Measurements from ENCODE around the gene NOP9. TPM values are rescaled to one million over a fixed set of nuclear protein-coding genes. Genes with fewer than 3 reads are reported as not detected.
"Not testable (repeated sequence)": the region's sequence is repeated elsewhere in the genome, so short reads cannot be mapped to it uniquely, and the experiment has no call there.

Gene NOP9
- total RNA-seq, 1 donor from 2014 or later: 22.4 TPM

- H3K4me3 ChIP-seq (ENCODE audit: low read length in 3 of 3): no peak overlapping the region
- H3K27me3 ChIP-seq (ENCODE audit: control insufficient read depth in 3 of 3, insufficient read depth in 3 of 3, low read length in 3 of 3): peaks cover 8 to 10% (median 9%) of the 10 kb centered on the region in 3 donors
- H3K27ac ChIP-seq (ENCODE audit: low read depth, low read length): no peak overlapping the region
- H3K4me1 ChIP-seq (ENCODE audit: control insufficient read depth in 3 of 3, insufficient read depth in 3 of 3, low read length in 3 of 3): peaks cover 0 to 7% (median 0%) of the 10 kb centered on the region in 3 donors
- no peaks in the 10 kb centered on the region for H3K9me3 ChIP-seq (ENCODE audit: control insufficient read depth in 3 of 3, low read length in 3 of 3)
- H3K9ac ChIP-seq (ENCODE audit: low read depth in 1 of 3, low read length in 3 of 3): no peak overlapping the region
- H3K36me3 ChIP-seq (ENCODE audit: control insufficient read depth in 3 of 3, insufficient read depth in 3 of 3, low read length in 3 of 3): peaks cover 0 to 7% (median 5%) of the 10 kb centered on the region in 3 donors
These were observed 24.4 kb downstream of the NOP9 start for GRCh38 chr14:24324024-24324423.

GRCh38 chr14:24325041-24325530, 25.4 kb downstream of the NOP9 start:
- Histone ChIP-seq H3K36me3 (ENCODE audit: control insufficient read depth in 3 of 3, insufficient read depth in 3 of 3, low read length in 3 of 3) (peaks cover 0 to 6% (median 5%) of the 10 kb centered on the region in 3 donors), H3K9me3 (ENCODE audit: control insufficient read depth in 3 of 3, low read length in 3 of 3) (no peaks in the 10 kb centered on the region), H3K4me3 (ENCODE audit: low read length in 3 of 3) (no peak overlapping the region), H3K27ac (ENCODE audit: low read depth, low read length) (no peak overlapping the region), H3K27me3 (ENCODE audit: control insufficient read depth in 3 of 3, insufficient read depth in 3 of 3, low read length in 3 of 3) (peaks cover 0 to 6% (median 0%) of the 10 kb centered on the region in 3 donors), H3K9ac (ENCODE audit: low read depth in 1 of 3, low read length in 3 of 3) (no peak overlapping the region), H3K4me1 (ENCODE audit: control insufficient read depth in 3 of 3, insufficient read depth in 3 of 3, low read length in 3 of 3) (peaks cover 0 to 17% (median 0%) of the 10 kb centered on the region in 3 donors)

- no peak overlapping the region for H3K4me3 ChIP-seq (ENCODE audit: low read length in 3 of 3)
- peaks cover 0 to 6% (median 5%) of the 10 kb centered on the region in 3 donors for H3K36me3 ChIP-seq (ENCODE audit: control insufficient read depth in 3 of 3, insufficient read depth in 3 of 3, low read length in 3 of 3)
These were observed 26.3 kb downstream of the NOP9 start for GRCh38 chr14:24325963-24326362.

GRCh38 chr14:24327303-24327702, 27.7 kb downstream of the NOP9 start:
- Histone ChIP-seq H3K27ac (ENCODE audit: low read depth, low read length) (no peak overlapping the region), H3K4me3 (ENCODE audit: low read length in 3 of 3) (no peak overlapping the region), H3K36me3 (ENCODE audit: control insufficient read depth in 3 of 3, insufficient read depth in 3 of 3, low read length in 3 of 3) (peaks cover 0 to 6% (median 5%) of the 10 kb centered on the region in 3 donors), H3K9ac (ENCODE audit: low read depth in 1 of 3, low read length in 3 of 3) (no peak overlapping the region), H3K9me3 (ENCODE audit: control insufficient read depth in 3 of 3, low read length in 3 of 3) (no peaks in the 10 kb centered on the region), H3K4me1 (ENCODE audit: control insufficient read depth in 3 of 3, insufficient read depth in 3 of 3, low read length in 3 of 3) (peaks cover 4 to 24% (median 6%) of the 10 kb centered on the region in 3 donors), H3K27me3 (ENCODE audit: control insufficient read depth in 3 of 3, insufficient read depth in 3 of 3, low read length in 3 of 3) (peaks cover 4 to 20% (median 17%) of the 10 kb centered on the region in 3 donors)

More at GRCh38 chr14:24325963-24326362, 26.3 kb downstream of the NOP9 start:
- peaks cover 2 to 7% (median 4%) of the 10 kb centered on the region in 3 donors for H3K27me3 ChIP-seq (ENCODE audit: control insufficient read depth in 3 of 3, insufficient read depth in 3 of 3, low read length in 3 of 3)
- H3K9ac ChIP-seq (ENCODE audit: low read depth in 1 of 3, low read length in 3 of 3): no peak overlapping the region
- peaks cover 0 to 17% (median 0%) of the 10 kb centered on the region in 3 donors for H3K4me1 ChIP-seq (ENCODE audit: control insufficient read depth in 3 of 3, insufficient read depth in 3 of 3, low read length in 3 of 3)
- H3K27ac ChIP-seq (ENCODE audit: low read depth, low read length): no peak overlapping the region
- no peaks in the 10 kb centered on the region for H3K9me3 ChIP-seq (ENCODE audit: control insufficient read depth in 3 of 3, low read length in 3 of 3)

GRCh38 chr14:24327914-24328313, 28.3 kb downstream of the NOP9 start:
- H3K27ac ChIP-seq (ENCODE audit: low read depth, low read length); H3K9me3 ChIP-seq (ENCODE audit: control insufficient read depth in 3 of 3, low read length in 3 of 3); H3K4me3 ChIP-seq (ENCODE audit: low read length in 3 of 3); H3K36me3 ChIP-seq (ENCODE audit: control insufficient read depth in 3 of 3, insufficient read depth in 3 of 3, low read length in 3 of 3); H3K9ac ChIP-seq (ENCODE audit: low read depth in 1 of 3, low read length in 3 of 3): not testable (repeated sequence)
- Histone ChIP-seq H3K4me1 (ENCODE audit: control insufficient read depth in 3 of 3, insufficient read depth in 3 of 3, low read length in 3 of 3) (peaks cover 9 to 30% (median 12%) of the 10 kb centered on the region in 3 donors), H3K27me3 (ENCODE audit: control insufficient read depth in 3 of 3, insufficient read depth in 3 of 3, low read length in 3 of 3) (peaks cover 10 to 26% (median 23%) of the 10 kb centered on the region in 3 donors)

- Histone ChIP-seq H3K27ac (ENCODE audit: low read depth, low read length) (no peak overlapping the region), H3K36me3 (ENCODE audit: control insufficient read depth in 3 of 3, insufficient read depth in 3 of 3, low read length in 3 of 3) (peaks cover 0 to 4% (median 3%) of the 10 kb centered on the region in 3 donors), H3K27me3 (ENCODE audit: control insufficient read depth in 3 of 3, insufficient read depth in 3 of 3, low read length in 3 of 3) (peaks cover 18 to 38% (median 32%) of the 10 kb centered on the region in 3 donors), H3K9ac (ENCODE audit: low read depth in 1 of 3, low read length in 3 of 3) (no peak overlapping the region), H3K4me3 (ENCODE audit: low read length in 3 of 3) (no peak overlapping the region), H3K9me3 (ENCODE audit: control insufficient read depth in 3 of 3, low read length in 3 of 3) (no peaks in the 10 kb centered on the region), H3K4me1 (ENCODE audit: control insufficient read depth in 3 of 3, insufficient read depth in 3 of 3, low read length in 3 of 3) (peaks cover 13 to 39% (median 21%) of the 10 kb centered on the region in 3 donors)
These were observed 29.5 kb downstream of the NOP9 start for GRCh38 chr14:24329073-24329663.

GRCh38 chr14:24329736-24330135, 30.1 kb downstream of the NOP9 start:
- peaks cover 23 to 44% (median 38%) of the 10 kb centered on the region in 3 donors for H3K27me3 ChIP-seq (ENCODE audit: control insufficient read depth in 3 of 3, insufficient read depth in 3 of 3, low read length in 3 of 3)
- no peak overlapping the region for H3K27ac ChIP-seq (ENCODE audit: low read depth, low read length)
- peaks cover 0 to 3% (median 2%) of the 10 kb centered on the region in 3 donors for H3K36me3 ChIP-seq (ENCODE audit: control insufficient read depth in 3 of 3, insufficient read depth in 3 of 3, low read length in 3 of 3)
- H3K4me3 ChIP-seq (ENCODE audit: low read length in 3 of 3): no peak overlapping the region
- H3K9ac ChIP-seq (ENCODE audit: low read depth in 1 of 3, low read length in 3 of 3): no peak overlapping the region
- peaks cover 16 to 42% (median 24%) of the 10 kb centered on the region in 3 donors for H3K4me1 ChIP-seq (ENCODE audit: control insufficient read depth in 3 of 3, insufficient read depth in 3 of 3, low read length in 3 of 3)
- H3K9me3 ChIP-seq (ENCODE audit: control insufficient read depth in 3 of 3, low read length in 3 of 3): no peaks in the 10 kb centered on the region

- H3K27me3 ChIP-seq (ENCODE audit: control insufficient read depth in 3 of 3, insufficient read depth in 3 of 3, low read length in 3 of 3): peaks cover 37 to 58% (median 50%) of the 10 kb centered on the region in 3 donors
- peaks cover 0 to 2% (median 0%) of the 10 kb centered on the region in 3 donors for H3K36me3 ChIP-seq (ENCODE audit: control insufficient read depth in 3 of 3, insufficient read depth in 3 of 3, low read length in 3 of 3)
- no peak overlapping the region for H3K9ac ChIP-seq (ENCODE audit: low read depth in 1 of 3, low read length in 3 of 3)
- H3K4me1 ChIP-seq (ENCODE audit: control insufficient read depth in 3 of 3, insufficient read depth in 3 of 3, low read length in 3 of 3): peaks cover 24 to 48% (median 27%) of the 10 kb centered on the region in 3 donors
- no peak overlapping the region for H3K4me3 ChIP-seq (ENCODE audit: low read length in 3 of 3)
- H3K27ac ChIP-seq (ENCODE audit: low read depth, low read length): no peak overlapping the region
- no peaks in the 10 kb centered on the region for H3K9me3 ChIP-seq (ENCODE audit: control insufficient read depth in 3 of 3, low read length in 3 of 3)
These were observed 31.5 kb downstream of the NOP9 start for GRCh38 chr14:24330973-24331674.

GRCh38 chr14:24331731-24332267, 32.1 kb downstream of the NOP9 start:
- Histone ChIP-seq H3K9me3 (ENCODE audit: control insufficient read depth in 3 of 3, low read length in 3 of 3) (no peaks in the 10 kb centered on the region), H3K4me1 (ENCODE audit: control insufficient read depth in 3 of 3, insufficient read depth in 3 of 3, low read length in 3 of 3) (peaks cover 25 to 51% (median 27%) of the 10 kb centered on the region in 3 donors), H3K9ac (ENCODE audit: low read depth in 1 of 3, low read length in 3 of 3) (no peak overlapping the region), H3K27ac (ENCODE audit: low read depth, low read length) (no peak overlapping the region), H3K4me3 (ENCODE audit: low read length in 3 of 3) (peak overlapping the region in 2 of 3 donors; percentile 60 to 67), H3K36me3 (ENCODE audit: control insufficient read depth in 3 of 3, insufficient read depth in 3 of 3, low read length in 3 of 3) (peaks cover 0 to 3% (median 2%) of the 10 kb centered on the region in 3 donors), H3K27me3 (ENCODE audit: control insufficient read depth in 3 of 3, insufficient read depth in 3 of 3, low read length in 3 of 3) (peaks cover 38 to 59% (median 50%) of the 10 kb centered on the region in 3 donors)

Measured in skeletal muscle tissue (tissue), 4 donors.